HPDE6-E6E7 (cell line): ENCODE results near the gene IL22RA1.

Experiments used
- DNase-seq: peaks from one replicate; pipeline ENCODE4 v3.0.0; 2011; ENCODE audit warnings: missing footprints; ENCODE audit errors: extremely low spot score

IL22RA1 gene

GRCh38 chr1:24098102-24098501 is 44.8 kb downstream of the IL22RA1 start:
- no peak for DNase-seq

- no peak for DNase-seq
These were observed 45.3 kb downstream of the IL22RA1 start for GRCh38 chr1:24097663-24098062.

GRCh38 chr1:24096739-24097103 is 46.2 kb downstream of the IL22RA1 start:
- no peak for DNase-seq

- no peak for DNase-seq
These were observed 46.8 kb downstream of the IL22RA1 start for GRCh38 chr1:24096009-24096738.

GRCh38 chr1:24095140-24095859 is 47.6 kb downstream of the IL22RA1 start:
- no peak for DNase-seq

GRCh38 chr1:24094554-24094953 is 48.4 kb downstream of the IL22RA1 start:
- DNase-seq, result no peak

GRCh38 chr1:24093732-24094131 is 49.2 kb downstream of the IL22RA1 start:
- no peak for DNase-seq

GRCh38 chr1:24092979-24093378 is 50.0 kb downstream of the IL22RA1 start:
- DNase-seq, result no peak

GRCh38 chr1:24091971-24092482 is 50.9 kb downstream of the IL22RA1 start:
- no peak for DNase-seq

- no peak for DNase-seq
These were observed 52.2 kb downstream of the IL22RA1 start for GRCh38 chr1:24090736-24091135.

- DNase-seq, result no peak
These were observed 53.0 kb downstream of the IL22RA1 start for GRCh38 chr1:24089743-24090555.

GRCh38 chr1:24089027-24089742 is 53.8 kb downstream of the IL22RA1 start:
- DNase-seq, result no peak

GRCh38 chr1:24086466-24086865 is 56.5 kb downstream of the IL22RA1 start:
- no peak for DNase-seq

GRCh38 chr1:24085546-24085945 is 57.4 kb downstream of the IL22RA1 start:
- DNase-seq, result no peak

- no peak for DNase-seq
These were observed 57.9 kb downstream of the IL22RA1 start for GRCh38 chr1:24085007-24085406.

GRCh38 chr1:24084050-24084449 is 58.9 kb downstream of the IL22RA1 start:
- DNase-seq, result no peak

- no peak for DNase-seq
These were observed 60.6 kb downstream of the IL22RA1 start for GRCh38 chr1:24082372-24082771.

- DNase-seq, result no peak
These were observed 61.8 kb downstream of the IL22RA1 start for GRCh38 chr1:24081190-24081589.

- no peak for DNase-seq
These were observed 62.8 kb downstream of the IL22RA1 start for GRCh38 chr1:24080131-24080530.

- DNase-seq, result no peak
These were observed 65.5 kb downstream of the IL22RA1 start for GRCh38 chr1:24077278-24077978.

GRCh38 chr1:24075946-24076345 is 67.0 kb downstream of the IL22RA1 start:
- no peak for DNase-seq
